Glutamatergic neuron (in vitro differentiated cells): Measurements from ENCODE around the gene CEP112. TPM values are rescaled to one million over a fixed set of nuclear protein-coding genes. Genes with fewer than 3 reads are reported as not detected.
"Not testable (repeated sequence)": the region's sequence is repeated elsewhere in the genome, so short reads cannot be mapped to it uniquely, and the experiment has no call there.

Source experiments
- DNase-seq: peaks from one replicate; pipeline ENCODE4 v3.0.0; 2022
- H3K27ac Mint-ChIP-seq: one replicate; pipeline ENCODE4 v1.8.0; 2020; ENCODE audit warnings: mild to moderate bottlenecking, mixed read lengths, inconsistent platforms; ENCODE audit not compliant: unreplicated experiment
- H3K27me3 Mint-ChIP-seq: one replicate; pipeline ENCODE4 v1.8.0; 2020; ENCODE audit warnings: mild to moderate bottlenecking, moderate library complexity, mixed read lengths, inconsistent platforms; ENCODE audit not compliant: unreplicated experiment
- H3K36me3 Mint-ChIP-seq: one replicate; pipeline ENCODE4 v1.8.0; 2020; ENCODE audit warnings: mild to moderate bottlenecking, mixed read lengths, inconsistent platforms; ENCODE audit not compliant: unreplicated experiment
- H3K4me1 Mint-ChIP-seq: one replicate; pipeline ENCODE4 v1.8.0; 2020; ENCODE audit warnings: mild to moderate bottlenecking, low read depth, mixed read lengths, inconsistent platforms; ENCODE audit not compliant: unreplicated experiment
- H3K4me3 Mint-ChIP-seq: one replicate; pipeline ENCODE4 v1.8.0; 2020; ENCODE audit warnings: mild to moderate bottlenecking, mixed read lengths, inconsistent platforms; ENCODE audit not compliant: unreplicated experiment
- H3K9me3 Mint-ChIP-seq: one replicate; pipeline ENCODE4 v1.8.0; 2020; ENCODE audit warnings: mild to moderate bottlenecking, moderate library complexity, mixed read lengths, inconsistent platforms; ENCODE audit not compliant: unreplicated experiment
- total RNA-seq: library from RNA; stranded (reverse); fragmentation: NEBNext Ultra II Directional; extraction: Animal tissue kit (Norgen Biotek cat#: 25700); gene quantifications from one replicate; pipeline ENCODE4 v1.2.1, GENCODE V29; 2021; ENCODE audit not compliant: unreplicated experiment
- TF ChIP-seq, protein P1 (sequence below): fragments of 200-600 bp; sonication (generic); IDR thresholded peaks from one replicate; pipeline ENCODE4 v1.5.0; 2021; ENCODE audit not compliant: partially characterized antibody, unreplicated experiment

CEP112 gene
- total RNA-seq, 1 donor from 2014 or later: 8.5 TPM

DNA sequence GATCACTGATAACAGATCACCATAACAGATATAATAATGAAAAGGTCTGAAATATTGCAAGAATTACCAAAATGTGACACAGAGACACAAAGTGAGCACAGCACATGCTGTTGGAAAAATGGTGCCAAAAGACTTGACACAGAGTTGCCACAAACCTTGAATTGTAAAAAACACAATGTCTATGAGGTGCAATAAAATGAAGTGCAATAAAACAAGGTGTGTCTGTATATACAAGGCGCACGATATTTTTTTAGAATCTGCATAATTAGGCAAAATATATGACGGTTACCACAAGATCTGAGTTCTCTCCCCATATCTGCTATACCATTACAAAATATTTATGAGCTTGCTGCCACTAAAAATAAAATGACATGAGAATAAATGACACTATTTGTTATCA lies 458.6 kb downstream of the CEP112 start:
- no peak overlapping the region for H3K27ac Mint-ChIP-seq
- H3K36me3 Mint-ChIP-seq: peaks cover 9% of the 10 kb centered on the region
- H3K4me3 Mint-ChIP-seq: no peak overlapping the region
- DNase-seq: no peak
- TF ChIP-seq, protein P1, sequence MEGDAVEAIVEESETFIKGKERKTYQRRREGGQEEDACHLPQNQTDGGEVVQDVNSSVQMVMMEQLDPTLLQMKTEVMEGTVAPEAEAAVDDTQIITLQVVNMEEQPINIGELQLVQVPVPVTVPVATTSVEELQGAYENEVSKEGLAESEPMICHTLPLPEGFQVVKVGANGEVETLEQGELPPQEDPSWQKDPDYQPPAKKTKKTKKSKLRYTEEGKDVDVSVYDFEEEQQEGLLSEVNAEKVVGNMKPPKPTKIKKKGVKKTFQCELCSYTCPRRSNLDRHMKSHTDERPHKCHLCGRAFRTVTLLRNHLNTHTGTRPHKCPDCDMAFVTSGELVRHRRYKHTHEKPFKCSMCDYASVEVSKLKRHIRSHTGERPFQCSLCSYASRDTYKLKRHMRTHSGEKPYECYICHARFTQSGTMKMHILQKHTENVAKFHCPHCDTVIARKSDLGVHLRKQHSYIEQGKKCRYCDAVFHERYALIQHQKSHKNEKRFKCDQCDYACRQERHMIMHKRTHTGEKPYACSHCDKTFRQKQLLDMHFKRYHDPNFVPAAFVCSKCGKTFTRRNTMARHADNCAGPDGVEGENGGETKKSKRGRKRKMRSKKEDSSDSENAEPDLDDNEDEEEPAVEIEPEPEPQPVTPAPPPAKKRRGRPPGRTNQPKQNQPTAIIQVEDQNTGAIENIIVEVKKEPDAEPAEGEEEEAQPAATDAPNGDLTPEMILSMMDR: no peak
- H3K27me3 Mint-ChIP-seq: no peaks in the 10 kb centered on the region
- H3K9me3 Mint-ChIP-seq: no peaks in the 10 kb centered on the region
- no peaks in the 10 kb centered on the region for H3K4me1 Mint-ChIP-seq

GRCh38 chr17:65732667-65733066 lies 459.3 kb downstream of the CEP112 start:
- H3K4me1 Mint-ChIP-seq, H3K27ac Mint-ChIP-seq, H3K9me3 Mint-ChIP-seq, H3K36me3 Mint-ChIP-seq, DNase-seq, H3K27me3 Mint-ChIP-seq, H3K4me3 Mint-ChIP-seq: not testable (repeated sequence)

GRCh38 chr17:65730711-65731169 lies 461.2 kb downstream of the CEP112 start:
- no peaks in the 10 kb centered on the region for H3K4me1 Mint-ChIP-seq
- H3K9me3 Mint-ChIP-seq: peaks cover 2% of the 10 kb centered on the region
- H3K36me3 Mint-ChIP-seq: peaks cover 9% of the 10 kb centered on the region
- H3K4me3 Mint-ChIP-seq: no peak overlapping the region
- TF ChIP-seq, protein P1: no peak
- H3K27ac Mint-ChIP-seq: no peak overlapping the region
- peaks cover 2% of the 10 kb centered on the region for H3K27me3 Mint-ChIP-seq
- DNase-seq: no peak

GRCh38 chr17:65729207-65729606 lies 462.7 kb downstream of the CEP112 start:
- TF ChIP-seq, protein P1: no peak
- no peak for DNase-seq
- Mint-ChIP-seq H3K4me1 (no peaks in the 10 kb centered on the region), H3K27me3 (peaks cover 2% of the 10 kb centered on the region), H3K9me3 (peaks cover 4% of the 10 kb centered on the region), H3K4me3 (no peak overlapping the region), H3K27ac (no peak overlapping the region), H3K36me3 (peaks cover 9% of the 10 kb centered on the region)

- peaks cover 8% of the 10 kb centered on the region for H3K36me3 Mint-ChIP-seq
- no peaks in the 10 kb centered on the region for H3K4me1 Mint-ChIP-seq
- peaks cover 2% of the 10 kb centered on the region for H3K27me3 Mint-ChIP-seq
- no peak overlapping the region for H3K27ac Mint-ChIP-seq
- no peak overlapping the region for H3K4me3 Mint-ChIP-seq
- TF ChIP-seq, protein P1: no peak
- H3K9me3 Mint-ChIP-seq: peaks cover 4% of the 10 kb centered on the region
- DNase-seq: no peak
These were observed 464.1 kb downstream of the CEP112 start for GRCh38 chr17:65727832-65728231.
